Measurements from ENCODE around the gene ACOT7.

The ACOT7 gene

GRCh38 chr1:6280761-6281451 lies 112.7 kb downstream of the ACOT7 start:
- DNase-seq = no peak

DNA sequence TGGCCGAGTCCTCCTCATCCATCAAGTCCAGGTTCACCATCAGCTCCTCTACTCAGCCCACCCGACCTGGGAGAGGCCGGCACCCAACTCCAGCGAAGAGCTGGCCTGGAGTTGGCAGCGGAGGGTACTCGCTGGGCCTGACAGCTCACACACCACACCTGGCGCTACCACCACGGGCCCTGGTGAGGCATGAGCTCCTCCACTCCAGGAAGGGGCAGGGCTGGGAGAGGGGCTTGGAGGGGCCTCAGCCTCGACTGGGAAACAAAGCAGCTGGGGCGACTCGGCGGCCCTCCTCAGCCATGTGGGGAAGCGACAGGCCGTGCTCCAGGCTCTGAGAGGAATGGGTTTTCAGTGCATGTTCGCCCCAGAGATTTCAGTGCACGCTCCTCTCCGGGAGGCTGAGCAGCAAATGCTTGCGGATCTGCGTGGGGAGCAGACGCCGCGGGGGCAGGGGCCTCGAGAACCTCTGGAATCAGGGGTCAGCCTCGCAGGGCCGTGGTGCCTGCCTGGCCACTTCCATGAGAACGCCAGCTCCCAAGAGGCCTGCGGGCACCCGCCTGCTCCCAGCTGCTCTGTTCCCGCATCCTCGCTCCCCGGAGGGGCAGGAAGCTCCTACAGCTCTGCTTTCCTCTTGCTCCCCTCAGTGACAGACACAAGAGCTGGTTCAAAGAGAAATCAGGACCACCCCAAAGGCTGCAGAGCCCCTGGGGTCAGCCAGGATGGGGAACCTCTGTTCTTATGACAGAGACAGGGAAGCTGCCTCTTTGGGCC lies 113.8 kb downstream of the ACOT7 start:
- no peak for DNase-seq

GRCh38 chr1:6279066-6279465 lies 114.5 kb downstream of the ACOT7 start:
- no peak for DNase-seq

GRCh38 chr1:6278263-6278662 lies 115.3 kb downstream of the ACOT7 start:
- DNase-seq = no peak

DNA sequence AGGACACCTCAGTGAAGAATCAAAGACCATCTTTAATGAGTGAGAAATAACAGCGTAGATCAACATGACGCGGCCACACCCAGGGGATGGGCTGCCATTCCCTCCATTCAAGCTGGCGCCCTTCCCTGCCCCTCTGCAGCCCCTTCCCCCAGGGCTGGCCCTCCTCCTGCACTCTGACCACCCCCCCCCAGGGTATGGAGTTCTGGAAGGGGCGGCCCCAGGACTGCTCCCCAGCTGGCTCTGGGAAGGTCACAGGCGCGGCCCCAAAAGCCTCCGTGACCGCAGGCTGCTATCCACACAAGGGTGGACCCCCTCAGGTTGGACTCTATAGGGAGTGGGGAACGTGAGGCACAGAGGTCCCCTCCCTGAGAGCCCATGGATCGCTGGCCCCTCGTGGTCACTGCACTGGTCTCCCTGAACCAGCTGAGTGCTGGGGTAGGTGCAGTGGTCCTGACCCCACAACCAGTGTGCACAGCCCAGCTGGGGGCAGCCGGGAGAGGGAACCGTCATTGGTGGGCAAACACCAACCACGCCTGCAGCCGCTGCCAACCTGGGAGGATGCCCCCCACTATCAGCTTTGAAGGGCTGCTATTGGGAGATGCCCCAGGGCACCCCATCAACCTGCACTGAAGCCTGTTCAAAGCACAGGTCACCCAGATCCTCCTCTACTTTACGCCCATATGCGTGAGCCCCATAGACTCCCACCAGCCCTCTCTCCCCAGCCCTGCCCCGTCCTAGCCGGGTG lies 116.6 kb downstream of the ACOT7 start:
- no peak for DNase-seq

GRCh38 chr1:6275826-6276782 lies 117.5 kb downstream of the ACOT7 start:
- DNase-seq = no peak

- no peak for DNase-seq
These were observed 118.9 kb downstream of the ACOT7 start for GRCh38 chr1:6274622-6275139.

DNA sequence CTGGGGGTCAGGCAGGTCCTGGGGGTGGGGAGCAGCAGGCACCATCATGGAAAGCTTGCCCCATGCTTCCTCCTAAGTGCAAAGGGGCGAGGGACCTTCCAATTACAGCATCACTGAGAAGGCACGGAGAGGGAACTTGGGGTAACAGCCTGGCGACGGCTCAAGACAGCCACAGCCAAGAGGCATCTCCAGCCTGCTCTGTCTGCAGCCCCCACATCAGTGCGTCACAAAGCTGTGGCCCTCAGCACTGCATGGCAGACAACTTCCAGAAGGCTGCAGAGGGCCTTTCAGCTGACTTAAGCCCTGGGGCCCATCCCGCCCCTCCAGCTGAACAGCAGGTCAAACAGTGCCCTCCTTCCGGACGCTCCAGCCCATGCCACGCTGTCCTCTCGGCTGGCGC lies 119.5 kb downstream of the ACOT7 start:
- DNase-seq = no peak

DNA sequence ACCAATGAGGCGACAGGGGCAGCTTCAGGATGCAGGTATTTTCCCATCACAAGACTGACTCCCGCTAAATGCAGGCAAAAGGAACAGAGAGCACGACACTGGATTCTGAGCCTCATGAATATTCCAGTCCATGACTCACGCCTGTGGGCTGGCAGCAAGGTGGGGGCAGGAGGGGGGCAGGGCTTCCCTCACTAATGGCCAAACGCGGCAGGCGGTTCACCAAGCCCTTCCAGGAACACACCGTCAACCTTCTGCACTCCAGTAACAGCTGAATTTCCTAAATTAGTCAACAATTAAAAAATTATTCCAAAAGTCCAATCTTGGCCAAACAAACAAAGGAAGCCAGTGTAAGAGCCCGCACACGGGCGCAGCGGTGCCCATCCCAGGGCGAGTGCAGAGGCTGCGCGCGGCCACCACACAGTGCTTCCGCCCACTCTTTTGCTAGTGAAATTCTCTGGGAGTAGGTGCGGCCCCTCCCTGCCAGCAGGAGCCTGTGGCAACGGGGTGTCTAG lies 120.1 kb downstream of the ACOT7 start:
- DNase-seq = no peak

DNA sequence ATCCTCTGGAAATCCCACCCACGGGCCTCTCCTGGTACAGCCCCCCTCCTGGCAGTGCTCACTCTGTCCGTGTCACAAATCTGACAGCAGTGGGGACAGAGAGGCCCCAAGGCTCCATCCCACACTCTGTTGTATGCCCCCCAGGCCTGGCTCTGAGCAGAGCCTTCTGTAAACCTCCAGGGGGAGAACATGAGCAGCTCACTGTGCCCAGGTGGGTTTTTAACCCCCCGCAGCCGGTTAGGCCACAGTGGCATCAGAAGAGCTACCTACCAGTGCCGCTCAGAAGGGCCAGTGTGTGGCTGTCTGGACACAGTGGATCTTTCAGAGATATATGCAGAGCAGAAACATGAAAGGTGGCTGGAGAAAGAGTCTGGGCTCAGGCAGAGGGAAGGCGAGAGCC lies 120.7 kb downstream of the ACOT7 start:
- DNase-seq = no peak

GRCh38 chr1:6272452-6272851 lies 121.1 kb downstream of the ACOT7 start:
- DNase-seq = no peak

GRCh38 chr1:6271554-6271953 lies 122.0 kb downstream of the ACOT7 start:
- no peak for DNase-seq

DNA sequence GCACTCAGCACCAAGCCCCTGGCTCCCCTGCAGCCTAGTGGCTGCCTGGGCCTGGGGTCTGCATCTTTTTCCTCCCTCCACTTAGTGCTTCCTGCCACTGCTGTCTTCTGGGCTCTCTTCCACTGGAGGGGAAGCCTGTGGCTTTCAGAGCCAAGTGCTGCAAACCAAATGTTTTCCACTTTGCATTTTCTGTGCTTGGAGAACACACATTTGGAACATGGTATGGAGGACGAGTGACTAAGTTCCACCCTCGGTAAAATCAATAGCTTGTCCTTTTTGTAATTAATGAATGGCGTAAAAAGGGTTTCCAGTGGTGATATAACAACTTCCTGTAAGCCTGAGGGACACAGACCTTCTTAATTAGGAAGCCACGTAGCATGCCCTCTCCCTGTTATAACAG lies 122.6 kb downstream of the ACOT7 start:
- no peak for DNase-seq

- DNase-seq = no peak
These were observed 123.2 kb downstream of the ACOT7 start for GRCh38 chr1:6270401-6270800.

GRCh38 chr1:6269720-6270400 lies 123.7 kb downstream of the ACOT7 start:
- no peak for DNase-seq

- DNase-seq = no peak
These were observed 124.3 kb downstream of the ACOT7 start for GRCh38 chr1:6269296-6269695.

DNA sequence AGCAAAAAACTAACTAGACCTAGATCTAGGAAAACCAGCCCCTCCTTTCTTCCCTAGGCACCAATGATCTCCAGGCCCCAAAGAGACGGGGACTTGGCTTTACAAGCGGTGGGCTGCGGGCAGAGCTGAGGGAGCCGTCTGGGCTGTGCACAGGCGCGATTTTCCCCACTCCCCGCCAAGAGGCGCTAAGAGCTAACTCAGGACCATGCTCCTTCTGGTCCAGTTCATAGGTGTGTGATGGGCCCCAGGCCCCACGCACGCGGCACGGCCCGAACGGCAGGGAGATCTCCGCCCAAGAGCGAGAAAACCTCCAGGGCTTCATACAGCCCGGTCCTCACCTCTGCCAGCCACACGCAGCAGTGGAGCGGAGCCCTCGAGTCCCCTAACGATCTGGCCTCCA lies 125.2 kb downstream of the ACOT7 start:
- no peak for DNase-seq

DNA sequence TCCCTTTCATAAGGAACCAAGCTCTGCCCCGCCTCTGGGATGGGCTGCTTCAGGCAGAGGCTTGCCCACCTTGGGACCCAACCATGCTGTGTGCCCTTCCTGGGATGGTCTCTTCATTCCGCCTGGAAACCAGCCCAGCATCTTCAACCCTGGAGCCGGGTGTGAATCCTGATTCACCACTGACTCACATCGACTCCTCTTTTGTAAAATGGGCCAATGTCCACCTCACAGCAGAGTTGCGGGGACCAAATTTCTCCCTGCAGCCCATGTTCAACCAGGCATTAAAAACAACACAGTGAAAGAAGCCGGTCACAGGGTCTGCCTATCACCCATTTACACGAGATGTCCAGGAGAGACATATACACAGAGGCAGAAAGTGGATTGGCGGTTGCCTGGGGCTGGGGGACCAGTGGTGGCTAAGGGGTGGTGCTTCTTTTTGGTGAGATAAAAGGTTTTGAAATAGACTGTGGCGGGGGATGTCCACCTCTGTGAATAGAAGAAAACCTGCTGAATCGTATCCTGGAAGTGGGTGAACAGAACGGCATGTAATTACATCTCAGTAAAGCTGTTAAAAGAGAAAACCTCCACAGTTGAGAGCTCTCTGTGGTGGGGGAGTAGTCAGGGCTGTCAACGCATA lies 125.8 kb downstream of the ACOT7 start:
- no peak for DNase-seq

- DNase-seq = no peak
These were observed 126.9 kb downstream of the ACOT7 start for GRCh38 chr1:6266641-6267040.

GRCh38 chr1:6265151-6265550 lies 128.4 kb downstream of the ACOT7 start:
- no peak for DNase-seq

DNA sequence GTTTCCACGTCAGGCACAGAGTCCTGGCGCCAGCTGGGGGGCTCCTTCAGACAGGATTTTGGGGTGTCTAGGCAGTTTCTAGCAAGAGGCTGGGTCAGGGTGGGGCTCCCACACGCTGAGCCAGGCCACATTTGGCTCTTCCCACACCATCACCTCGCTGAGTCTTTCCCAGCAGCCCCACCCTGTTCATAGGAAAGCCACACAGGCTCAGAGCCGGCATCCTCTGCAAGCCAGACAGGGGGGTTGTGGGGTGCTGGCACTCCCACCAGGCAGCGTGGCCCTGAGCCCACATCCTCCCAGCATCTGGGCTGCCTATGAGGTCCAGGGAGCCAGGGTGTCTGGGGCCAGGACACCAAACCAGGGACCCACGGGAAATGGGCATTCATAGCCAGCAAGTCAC lies 129.9 kb downstream of the ACOT7 start:
- DNase-seq = no peak

Measured in stimulated activated CD4-positive, alpha-beta T cell treated with anti-CD3 and anti-CD28 coated beads, Interleukin-4, amount 100 ng/mL, for 24 hours (primary cell).